ENCODE measurements around the gene SIGLEC9. TPM values are rescaled to one million over a fixed set of nuclear protein-coding genes. Genes with fewer than 3 reads are reported as not detected.

The SIGLEC9 gene
- total and polyA plus RNA-seq, 10 of the 15 experiments (the other 5 are each of a cell fraction or from before 2014, with no cell fraction given), result 0.10 TPM; not detected in 9

DNA sequence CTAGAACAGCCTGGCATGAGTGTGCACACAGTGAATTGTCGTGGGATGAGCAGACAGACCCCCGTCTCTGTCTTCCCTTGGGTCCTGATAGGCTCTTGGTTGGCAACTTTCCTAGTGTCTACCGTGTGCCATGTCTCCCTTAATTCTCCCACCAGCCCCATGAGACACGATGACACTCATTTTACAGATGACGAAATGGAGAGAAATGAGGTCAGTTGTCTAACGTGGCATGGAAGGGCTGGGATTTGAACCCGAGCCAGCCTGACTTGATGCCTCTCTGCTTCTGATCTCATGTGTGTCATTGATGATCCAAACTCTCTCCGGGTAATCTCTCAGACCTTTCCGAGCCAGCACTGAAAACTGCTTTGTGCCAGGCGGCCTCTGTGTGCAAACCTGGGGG, 33.6 kb upstream of the SIGLEC9 start (continued):
- TF ChIP-seq, protein P1, sequence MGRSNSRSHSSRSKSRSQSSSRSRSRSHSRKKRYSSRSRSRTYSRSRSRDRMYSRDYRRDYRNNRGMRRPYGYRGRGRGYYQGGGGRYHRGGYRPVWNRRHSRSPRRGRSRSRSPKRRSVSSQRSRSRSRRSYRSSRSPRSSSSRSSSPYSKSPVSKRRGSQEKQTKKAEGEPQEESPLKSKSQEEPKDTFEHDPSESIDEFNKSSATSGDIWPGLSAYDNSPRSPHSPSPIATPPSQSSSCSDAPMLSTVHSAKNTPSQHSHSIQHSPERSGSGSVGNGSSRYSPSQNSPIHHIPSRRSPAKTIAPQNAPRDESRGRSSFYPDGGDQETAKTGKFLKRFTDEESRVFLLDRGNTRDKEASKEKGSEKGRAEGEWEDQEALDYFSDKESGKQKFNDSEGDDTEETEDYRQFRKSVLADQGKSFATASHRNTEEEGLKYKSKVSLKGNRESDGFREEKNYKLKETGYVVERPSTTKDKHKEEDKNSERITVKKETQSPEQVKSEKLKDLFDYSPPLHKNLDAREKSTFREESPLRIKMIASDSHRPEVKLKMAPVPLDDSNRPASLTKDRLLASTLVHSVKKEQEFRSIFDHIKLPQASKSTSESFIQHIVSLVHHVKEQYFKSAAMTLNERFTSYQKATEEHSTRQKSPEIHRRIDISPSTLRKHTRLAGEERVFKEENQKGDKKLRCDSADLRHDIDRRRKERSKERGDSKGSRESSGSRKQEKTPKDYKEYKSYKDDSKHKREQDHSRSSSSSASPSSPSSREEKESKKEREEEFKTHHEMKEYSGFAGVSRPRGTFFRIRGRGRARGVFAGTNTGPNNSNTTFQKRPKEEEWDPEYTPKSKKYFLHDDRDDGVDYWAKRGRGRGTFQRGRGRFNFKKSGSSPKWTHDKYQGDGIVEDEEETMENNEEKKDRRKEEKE (IDR thresholded peaks at IDR 0.05), result no peak
- no peak for TF ChIP-seq CHD4 (IDR thresholded peaks at IDR 0.05)
- no peak for TF ChIP-seq ZNF217 (IDR thresholded peaks at IDR 0.05)
- no peak for TF ChIP-seq JUND (IDR thresholded peaks at IDR 0.05; ENCODE audit: low read depth, low read length)
- TF ChIP-seq STAT1 (conservative IDR thresholded peaks at IDR 0.05), result no peak
- TF ChIP-seq POLR2AphosphoS5 (IDR thresholded peaks at IDR 0.05; ENCODE audit: low read length), result no peak

DNA sequence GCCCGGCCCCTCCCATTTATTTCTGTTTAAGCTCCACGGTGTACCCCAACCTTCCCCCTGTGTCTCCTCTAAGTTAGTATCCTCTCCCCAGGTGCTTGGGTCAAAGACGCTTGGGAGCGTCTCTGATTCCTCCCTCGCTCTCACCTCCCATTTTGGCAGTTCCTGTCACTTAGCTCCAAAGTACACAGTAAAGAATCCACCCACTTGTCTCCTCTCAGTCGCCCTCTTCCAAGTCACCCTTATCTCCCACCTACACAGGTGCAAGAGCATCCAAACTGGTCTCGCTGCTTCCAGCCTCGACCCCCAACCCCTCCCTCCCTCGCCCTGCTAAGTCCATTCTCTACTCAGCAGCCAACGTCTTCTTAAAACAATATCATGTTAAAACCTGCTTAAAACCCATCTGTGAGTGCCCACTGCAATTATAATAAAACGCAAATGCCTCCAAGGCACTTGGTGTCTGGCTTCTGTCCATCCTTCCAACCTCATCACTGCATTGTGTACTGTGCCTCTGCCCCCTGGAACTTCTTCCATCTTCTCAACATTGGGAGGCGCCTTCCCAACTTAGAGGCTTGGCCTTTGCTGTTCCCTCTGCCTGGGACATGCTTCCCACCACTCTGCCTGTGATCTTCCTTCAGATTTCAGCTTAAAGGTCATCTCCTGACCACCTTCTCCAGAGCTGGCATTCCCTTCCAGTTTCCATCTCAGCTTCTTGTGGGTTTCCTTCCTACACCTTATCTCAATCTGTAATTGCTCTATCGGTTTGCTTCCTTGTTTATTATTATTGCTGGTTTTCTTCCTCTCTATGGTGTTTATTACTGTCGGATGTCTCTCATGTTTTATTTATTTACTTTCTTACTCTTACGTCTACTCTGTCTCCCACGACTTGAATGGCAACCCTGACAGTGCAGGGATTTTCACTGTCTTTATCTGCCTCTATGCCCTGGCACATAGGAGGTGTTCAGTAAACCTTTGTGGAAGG, 32.5 kb upstream of the SIGLEC9 start:
- 64% methylated on average over 14 of the region's 16 CpGs for WGBS (ENCODE audit: insufficient coverage, insufficient replicate concordance, low lambda C conversion rate, missing lambda C conversion rate)
- POLR2A ChIA-PET, result no interaction called here
- Histone ChIP-seq H3K4me3 (no peak overlapping the region), H3K27ac (ENCODE audit: control insufficient read depth, insufficient read depth) (no peak overlapping the region), H3K4me2 (ENCODE audit: control insufficient read depth, insufficient read depth) (no peak overlapping the region), H3K4me1 (ENCODE audit: control insufficient read depth, insufficient read depth, low read length) (no peaks in the 10 kb centered on the region), H3K9me3 (replicated peaks; ENCODE audit: control insufficient read depth, insufficient read depth, low read length) (no peaks in the 10 kb centered on the region), H3K36me3 (ENCODE audit: control insufficient read depth in 2 of 2, insufficient read depth in 2 of 2, low read length in 1 of 2) (no peaks in the 10 kb centered on the region), H2AFZ (ENCODE audit: control insufficient read depth, low read depth, low read length) (no peak overlapping the region), H3K79me2 (ENCODE audit: control insufficient read depth, insufficient read depth, low read length) (no peaks in the 10 kb centered on the region), H3K9ac (ENCODE audit: control insufficient read depth, insufficient read depth, low read length) (no peak overlapping the region), H3K27me3 (replicated peaks in 1 of 2; ENCODE audit: control insufficient read depth in 2 of 2, insufficient read depth in 2 of 2, low read length in 1 of 2) (no peaks in the 10 kb centered on the region), H4K20me1 (ENCODE audit: control insufficient read depth, insufficient read depth) (no peaks in the 10 kb centered on the region; the same call in 1 of the 2 replicates)
- no peak for ATAC-seq
- intact Hi-C loops (cut with micrococcal nuclease; ENCODE audit: unreplicated experiment) (loop anchor here (5.0 kb wide), 1 partner anchor 160 kb away; no protein-coding TSS in a partner anchor), in situ Hi-C loops (cut with MboI) (loop anchor here (10.0 kb wide), 1 partner anchor 157 kb away; no protein-coding TSS in a partner anchor)
- SMC1A ChIA-PET (ENCODE audit: uncharacterized antibody, unreplicated experiment), result no interaction called here
- CTCF ChIA-PET, result no interaction called here
- DNase-seq (ENCODE audit: low read depth, low spot score), result no peak
- FAIRE-seq, result no peak
- BruUV-seq (replicated peaks), result no TSS peak
- RAD21 ChIA-PET (ENCODE audit: unreplicated experiment), result no interaction called here
- TF ChIP-seq POLR2AphosphoS5 (IDR thresholded peaks at IDR 0.05; ENCODE audit: low read length) (no peak), HDAC6 (IDR thresholded peaks at IDR 0.05; ENCODE audit: unreplicated experiment) (no peak), FOXK2 (IDR thresholded peaks at IDR 0.05) (no peak), SUPT20H (IDR thresholded peaks at IDR 0.05; ENCODE audit: borderline replicate concordance, control insufficient read depth, low read depth, low read length) (no peak), ZNF592 (IDR thresholded peaks at IDR 0.05) (no peak), BACH1 (IDR thresholded peaks at IDR 0.05; ENCODE audit: borderline replicate concordance) (no peak), IRF3 (IDR thresholded peaks at IDR 0.05) (no peak), RAD21 (IDR thresholded peaks at IDR 0.05; ENCODE audit: insufficient read depth, low read depth, low read length) (no peak)
